ENCODE data around the gene CTNND2. TPM values are rescaled to one million over a fixed set of nuclear protein-coding genes. Genes with fewer than 3 reads are reported as not detected.

CTNND2 gene
- polyA plus RNA-seq, 1 experiment: not detected

- Histone ChIP-seq H3K4me3 (ENCODE audit: low read depth, low read length) (no peak overlapping the region), H3K9me3 (ENCODE audit: control insufficient read depth, insufficient read depth, low read length) (peaks cover 4% of the 10 kb centered on the region), H3K27me3 (ENCODE audit: control insufficient read depth, insufficient read depth, low read length) (no peaks in the 10 kb centered on the region), H3K27ac (ENCODE audit: low read depth, low read length) (no peak overlapping the region)
- TF ChIP-seq CTCF (IDR thresholded peaks at IDR 0.05; ENCODE audit: low read depth, low read length): no peak
- DNase-seq (ENCODE audit: low read depth, low spot score): no peak
- POLR2A ChIA-PET: no interaction called here
- CTCF ChIA-PET: no interaction called here
Measured at GRCh38 chr5:11888221-11888620, 16.0 kb downstream of the CTNND2 start.

GRCh38 chr5:11878814-11879213 is 25.4 kb downstream of the CTNND2 start:
- Histone ChIP-seq H3K27me3 (ENCODE audit: control insufficient read depth, insufficient read depth, low read length) (no peaks in the 10 kb centered on the region), H3K9me3 (ENCODE audit: control insufficient read depth, insufficient read depth, low read length) (peaks cover 9% of the 10 kb centered on the region), H3K4me3 (ENCODE audit: low read depth, low read length) (no peak overlapping the region), H3K27ac (ENCODE audit: low read depth, low read length) (no peak overlapping the region)
- DNase-seq (ENCODE audit: low read depth, low spot score): no peak
- TF ChIP-seq CTCF (IDR thresholded peaks at IDR 0.05; ENCODE audit: low read depth, low read length): no peak
- CTCF ChIA-PET: no interaction called here
- POLR2A ChIA-PET: no interaction called here

GRCh38 chr5:11873587-11873986 is 30.7 kb downstream of the CTNND2 start:
- CTCF ChIA-PET: no interaction called here
- no peak for TF ChIP-seq CTCF (IDR thresholded peaks at IDR 0.05; ENCODE audit: low read depth, low read length)
- DNase-seq (ENCODE audit: low read depth, low spot score): no peak
- Histone ChIP-seq H3K27me3 (ENCODE audit: control insufficient read depth, insufficient read depth, low read length) (no peaks in the 10 kb centered on the region), H3K27ac (ENCODE audit: low read depth, low read length) (no peak overlapping the region), H3K9me3 (ENCODE audit: control insufficient read depth, insufficient read depth, low read length) (peaks cover 8% of the 10 kb centered on the region), H3K4me3 (ENCODE audit: low read depth, low read length) (no peak overlapping the region)
- POLR2A ChIA-PET: no interaction called here

GRCh38 chr5:11869203-11869602 is 35.0 kb downstream of the CTNND2 start:
- POLR2A ChIA-PET: no interaction called here

GRCh38 chr5:11863911-11864310 is 40.3 kb downstream of the CTNND2 start:
- Histone ChIP-seq H3K27me3 (ENCODE audit: control insufficient read depth, insufficient read depth, low read length) (no peaks in the 10 kb centered on the region), H3K9me3 (ENCODE audit: control insufficient read depth, insufficient read depth, low read length) (peaks cover 17% of the 10 kb centered on the region), H3K4me3 (ENCODE audit: low read depth, low read length) (no peak overlapping the region), H3K27ac (ENCODE audit: low read depth, low read length) (no peak overlapping the region)
- TF ChIP-seq CTCF (IDR thresholded peaks at IDR 0.05; ENCODE audit: low read depth, low read length): no peak
- POLR2A ChIA-PET: no interaction called here
- no peak for DNase-seq (ENCODE audit: low read depth, low spot score)
- CTCF ChIA-PET: no interaction called here

More at GRCh38 chr5:11869203-11869602, 35.0 kb downstream of the CTNND2 start:
- peaks cover 19% of the 10 kb centered on the region for H3K9me3 ChIP-seq (ENCODE audit: control insufficient read depth, insufficient read depth, low read length)
- no peak for TF ChIP-seq CTCF (IDR thresholded peaks at IDR 0.05; ENCODE audit: low read depth, low read length)
- H3K4me3 ChIP-seq (ENCODE audit: low read depth, low read length): no peak overlapping the region
- H3K27ac ChIP-seq (ENCODE audit: low read depth, low read length): no peak overlapping the region
- CTCF ChIA-PET: no interaction called here
- DNase-seq (ENCODE audit: low read depth, low spot score): no peak
- no peaks in the 10 kb centered on the region for H3K27me3 ChIP-seq (ENCODE audit: control insufficient read depth, insufficient read depth, low read length)
